NCI-H526 treated with DMSO at 0.1 percent for 48 hours (cell line): ENCODE results near the gene FAM120B.
A peak's percentile ranks its signal among the peaks of the same experiment; 100 is the strongest.
"Not testable (repeated sequence)": the region's sequence is repeated elsewhere in the genome, so short reads cannot be mapped to it uniquely, and the experiment has no call there.

Experiments used
- DNase-seq: peaks from one replicate; lab custom pipeline; 2025; lab: John Stamatoyannopoulos, UW

FAM120B gene

GRCh38 chr6:170298688-170299087 is 7.9 kb upstream of the FAM120B start:
- no peak for DNase-seq

- DNase-seq = no peak
Measured at GRCh38 chr6:170301184-170301583, 5.4 kb upstream of the FAM120B start.

GRCh38 chr6:170305805-170306323 is 694 bp upstream of the FAM120B start:
- no peak for DNase-seq

GRCh38 chr6:170307080-170307545 is 555 bp downstream of the FAM120B start:
- DNase-seq = no peak

GRCh38 chr6:170308761-170309160 is 2.2 kb downstream of the FAM120B start:
- no peak for DNase-seq

- DNase-seq = no peak
Measured at GRCh38 chr6:170311696-170312095, 5.1 kb downstream of the FAM120B start.

GRCh38 chr6:170312876-170313275 is 6.3 kb downstream of the FAM120B start:
- DNase-seq = no peak

- DNase-seq = peak; percentile 11
Measured at GRCh38 chr6:170313716-170314295, 7.2 kb downstream of the FAM120B start.

GRCh38 chr6:170314983-170315382 is 8.4 kb downstream of the FAM120B start:
- no peak for DNase-seq

- no peak for DNase-seq
Measured at GRCh38 chr6:170316071-170316470, 9.5 kb downstream of the FAM120B start.

- DNase-seq = no peak
Measured at GRCh38 chr6:170317076-170317475, 10.5 kb downstream of the FAM120B start.

GRCh38 chr6:170317718-170318117 is 11.2 kb downstream of the FAM120B start:
- DNase-seq = no peak

GRCh38 chr6:170329321-170329720 is 22.8 kb downstream of the FAM120B start:
- no peak for DNase-seq

GRCh38 chr6:170335199-170335598 is 28.6 kb downstream of the FAM120B start:
- not testable (repeated sequence) for DNase-seq

- DNase-seq = no peak
Measured at GRCh38 chr6:170344631-170345576, 38.3 kb downstream of the FAM120B start.

GRCh38 chr6:170345662-170346061 is 39.1 kb downstream of the FAM120B start:
- DNase-seq = no peak

- DNase-seq = no peak
Measured at GRCh38 chr6:170346649-170347048, 40.1 kb downstream of the FAM120B start.

GRCh38 chr6:170347091-170347490 is 40.5 kb downstream of the FAM120B start:
- DNase-seq = no peak

GRCh38 chr6:170347975-170348374 is 41.4 kb downstream of the FAM120B start:
- no peak for DNase-seq

- DNase-seq = not testable (repeated sequence)
Measured at GRCh38 chr6:170351456-170351855, 44.9 kb downstream of the FAM120B start.

- not testable (repeated sequence) for DNase-seq
Measured at GRCh38 chr6:170355190-170355589, 48.6 kb downstream of the FAM120B start.

GRCh38 chr6:170355661-170356060 is 49.1 kb downstream of the FAM120B start:
- no peak for DNase-seq

- DNase-seq = no peak
Measured at GRCh38 chr6:170357812-170358211, 51.3 kb downstream of the FAM120B start.
